T-cell (primary cell): ENCODE measurements around the gene PTEN. TPM values are rescaled to one million over a fixed set of nuclear protein-coding genes. Genes with fewer than 3 reads are reported as not detected.

Source experiments
- ATAC-seq, 4 experiments: fragments of 200-7000 bp in 3 of 4; fragments of 150-1000 bp in 1 of 4; cut with Tn5 transposase; replicated peaks in 1 of 4; 1 replicate in 3 of 4; 2 replicates in 1 of 4; pipeline ENCODE4 v1.10.0; 2021; ENCODE audit warnings: moderate library complexity in 3 of 4, mild to moderate bottlenecking in 2 of 4, moderate number of reproducible peaks in 1 of 4
- CTCF ChIA-PET, 2 donors: fragments of 300-600 bp; sonication (Branson Sonifier 250); formaldehyde crosslinking; loops; one replicate each; lab custom pipeline; 2022; ENCODE audit warnings: antibody characterized with exemption in 2 of 2; lab: Charles Lee
- POLR2A ChIA-PET, 2 donors: fragments of 300-600 bp; sonication (Branson Sonifier 250); formaldehyde crosslinking; loops; one replicate each; lab custom pipeline; 2022; ENCODE audit warnings: antibody characterized with exemption in 2 of 2; lab: Charles Lee
- DNase-seq, 35 experiments: peaks; one replicate each; pipeline versions ENCODE4 v3.0.0 to v3.0.0-alpha.2; 2013 to 2023
- H3K27ac ChIP-seq: one replicate; pipeline ENCODE4 v1.5.1; 2013; ENCODE audit warnings: low read length
- H3K27me3 ChIP-seq, 2 experiments: replicated peaks in 1 of 2; 1 replicate in 1 of 2; 2 replicates in 1 of 2; pipeline versions ENCODE4 v1.6.1 to v1.7.0; 2013; ENCODE audit warnings: low read length in 1 of 2, mixed read lengths in 1 of 2; ENCODE audit not compliant: control insufficient read depth in 2 of 2, insufficient read depth in 2 of 2; ENCODE audit errors: extremely low read depth in 1 of 2
- H3K36me3 ChIP-seq, 2 donors: 1 replicate in 1 of 2; 2 replicates in 1 of 2; pipeline versions ENCODE4 v1.6.1 to v1.7.0; 2013; ENCODE audit warnings: low read length in 1 of 2; ENCODE audit not compliant: control insufficient read depth in 2 of 2, insufficient read depth in 1 of 2; ENCODE audit errors: extremely low read depth in 1 of 2
- H3K4me1 ChIP-seq, 2 experiments: 1 replicate in 1 of 2; 2 replicates in 1 of 2; pipeline versions ENCODE4 v1.6.1 to v1.7.0; 2013; ENCODE audit warnings: low read length in 2 of 2, mixed read lengths in 1 of 2; ENCODE audit not compliant: insufficient read depth in 2 of 2, control insufficient read depth in 1 of 2; ENCODE audit errors: extremely low read depth in 1 of 2
- H3K4me3 ChIP-seq, 2 donors: 1 replicate in 1 of 2; 2 replicates in 1 of 2; pipeline versions ENCODE4 v1.5.1 to v1.7.0; 2013; ENCODE audit warnings: mild to moderate bottlenecking in 2 of 2, low read length in 1 of 2, moderate library complexity in 1 of 2; ENCODE audit not compliant: control insufficient read depth in 1 of 2; ENCODE audit errors: extremely low read depth in 1 of 2
- H3K9me3 ChIP-seq: 2 replicates; pipeline ENCODE4 v1.7.0; 2013
- H3K27ac Mint-ChIP-seq, 2 donors: one replicate each; pipeline ENCODE4 v1.8.0; 2020 to 2021; ENCODE audit warnings: mild to moderate bottlenecking in 2 of 2, mixed read lengths in 2 of 2
- H3K27me3 Mint-ChIP-seq, 2 donors: one replicate each; pipeline ENCODE4 v1.8.0; 2021 to 2022; ENCODE audit warnings: mixed read lengths in 2 of 2
- H3K36me3 Mint-ChIP-seq: one replicate; pipeline ENCODE4 v1.8.0; 2021; ENCODE audit warnings: mixed read lengths
- H3K4me1 Mint-ChIP-seq, 3 donors: one replicate each; pipeline ENCODE4 v1.8.0; 2020 to 2022; ENCODE audit warnings: mixed read lengths in 3 of 3, mild to moderate bottlenecking in 1 of 3
- H3K4me3 Mint-ChIP-seq, 3 donors: one replicate each; pipeline ENCODE4 v1.8.0; 2020 to 2022; ENCODE audit warnings: mild to moderate bottlenecking in 3 of 3, mixed read lengths in 3 of 3, moderate library complexity in 3 of 3
- H3K9me3 Mint-ChIP-seq, 3 donors: one replicate each; pipeline ENCODE4 v1.8.0; 2020 to 2022; ENCODE audit warnings: mixed read lengths in 3 of 3
- WGBS: methylation state at CpG from one replicate; pipeline ENCODE4 v1.1.5; 2013; ENCODE audit warnings: missing lambda C conversion rate; ENCODE audit not compliant: insufficient coverage; 5-methylcytosine and 5-hydroxymethylcytosine counted together
- total RNA-seq, 35 experiments: library from RNA in 6 of 35; stranded (reverse) in 6 of 35; fragments of 120-200 nt in 1 of 35; gene quantifications; one replicate each; pipeline versions ENCODE4 v1.2.1 to v1.2.4 and lab custom pipeline; 2013 to 2026

PTEN gene
- total RNA-seq, 5 donors from 2014 or later (not counting 1 experiment from before 2014, with no cell fraction given), result 59.9 to 98.7 (median 66.9) TPM

- peaks cover 0 to 17% of the 10 kb centered on the region in 2 donors for H3K36me3 ChIP-seq
- no peaks in the 10 kb centered on the region for H3K9me3 ChIP-seq
- DNase-seq (no peak), ATAC-seq (no peak)
- Mint-ChIP-seq H3K4me3 (no peak overlapping the region), H3K27ac (no peak overlapping the region), H3K27me3 (no peaks in the 10 kb centered on the region), H3K4me1 (peaks cover 1 to 6% (median 2%) of the 10 kb centered on the region in 3 donors), H3K9me3 (no peaks in the 10 kb centered on the region), H3K36me3 (peaks cover 33% of the 10 kb centered on the region)
- no peaks in the 10 kb centered on the region for H3K4me1 ChIP-seq
- CTCF ChIA-PET, result no interaction called here
- H3K27me3 ChIP-seq, result no peaks in the 10 kb centered on the region
- POLR2A ChIA-PET, result no interaction called here
- WGBS, result no CpG with 5 or more reads among the region's 2 CpGs
- H3K4me3 ChIP-seq, result no peak overlapping the region
- H3K27ac ChIP-seq, result no peak overlapping the region
Measured at GRCh38 chr10:87966459-87966858, 103.0 kb downstream of the PTEN start.

- Mint-ChIP-seq H3K27ac (no peak overlapping the region), H3K36me3 (no peaks in the 10 kb centered on the region), H3K27me3 (no peaks in the 10 kb centered on the region), H3K4me1 (peaks cover 0 to 6% (median 2%) of the 10 kb centered on the region in 3 donors), H3K4me3 (no peak overlapping the region), H3K9me3 (peaks cover 0 to 7% (median 0%) of the 10 kb centered on the region in 3 donors)
- Histone ChIP-seq H3K4me1 (no peaks in the 10 kb centered on the region), H3K4me3 (no peak overlapping the region), H3K27me3 (no peaks in the 10 kb centered on the region), H3K36me3 (no peaks in the 10 kb centered on the region), H3K27ac (no peak overlapping the region), H3K9me3 (no peaks in the 10 kb centered on the region)
- DNase-seq, result no peak
- ChIA-PET CTCF (no interaction called here), POLR2A (no interaction called here)
- no peak for ATAC-seq
Measured at GRCh38 chr10:87973635-87974034, 110.2 kb downstream of the PTEN start.

GRCh38 chr10:87974130-87974529 lies 110.7 kb downstream of the PTEN start:
- H3K27ac ChIP-seq, result no peak overlapping the region
- H3K36me3 Mint-ChIP-seq, result no peaks in the 10 kb centered on the region
- H3K4me3 Mint-ChIP-seq, result no peak overlapping the region
- peaks cover 0 to 6% (median 2%) of the 10 kb centered on the region in 3 donors for H3K4me1 Mint-ChIP-seq
- no peak overlapping the region for H3K4me3 ChIP-seq
- no peaks in the 10 kb centered on the region for H3K9me3 ChIP-seq
- H3K27me3 Mint-ChIP-seq, result no peaks in the 10 kb centered on the region
- ATAC-seq, result no peak
- H3K9me3 Mint-ChIP-seq, result peaks cover 0 to 7% (median 0%) of the 10 kb centered on the region in 3 donors
- H3K4me1 ChIP-seq, result no peaks in the 10 kb centered on the region
- no peaks in the 10 kb centered on the region for H3K36me3 ChIP-seq
- DNase-seq, result no peak
- ChIA-PET CTCF (no interaction called here), POLR2A (interaction anchor here (0.6 kb wide), 2 partner anchors 108 to 413 kb away, joined by 3 to 4 read pairs; no protein-coding TSS in a partner anchor)
- WGBS, result no CpG with 5 or more reads among the region's 3 CpGs
- no peak overlapping the region for H3K27ac Mint-ChIP-seq
- H3K27me3 ChIP-seq, result no peaks in the 10 kb centered on the region

- ChIA-PET POLR2A (interaction anchor here (0.6 kb wide), 2 partner anchors 107 to 413 kb away, joined by 3 to 4 read pairs; no protein-coding TSS in a partner anchor), CTCF (no interaction called here)
- no peaks in the 10 kb centered on the region for H3K4me1 ChIP-seq
- peaks cover 0 to 6% (median 2%) of the 10 kb centered on the region in 3 donors for H3K4me1 Mint-ChIP-seq
- no peaks in the 10 kb centered on the region for H3K9me3 ChIP-seq
- peaks cover 0 to 7% (median 0%) of the 10 kb centered on the region in 3 donors for H3K9me3 Mint-ChIP-seq
- no peaks in the 10 kb centered on the region for H3K36me3 ChIP-seq
- no peak for DNase-seq
- H3K4me3 ChIP-seq, result no peak overlapping the region
- H3K27ac ChIP-seq, result no peak overlapping the region
- H3K27ac Mint-ChIP-seq, result no peak overlapping the region
- no peaks in the 10 kb centered on the region for H3K36me3 Mint-ChIP-seq
- no peaks in the 10 kb centered on the region for H3K27me3 Mint-ChIP-seq
- no peak overlapping the region for H3K4me3 Mint-ChIP-seq
- 100% methylated on average over 1 of the region's 1 CpG for WGBS
- H3K27me3 ChIP-seq, result no peaks in the 10 kb centered on the region
- ATAC-seq, result no peak
Measured at GRCh38 chr10:87974769-87975168, 111.3 kb downstream of the PTEN start.

- ATAC-seq, result no peak
- Mint-ChIP-seq H3K4me3 (no peak overlapping the region), H3K4me1 (peaks cover 0 to 2% (median 0%) of the 10 kb centered on the region in 3 donors), H3K9me3 (peaks cover 0 to 7% (median 0%) of the 10 kb centered on the region in 3 donors), H3K36me3 (no peaks in the 10 kb centered on the region), H3K27me3 (no peaks in the 10 kb centered on the region), H3K27ac (no peak overlapping the region)
- Histone ChIP-seq H3K9me3 (no peaks in the 10 kb centered on the region), H3K36me3 (no peaks in the 10 kb centered on the region), H3K4me3 (no peak overlapping the region), H3K27ac (no peak overlapping the region), H3K27me3 (no peaks in the 10 kb centered on the region), H3K4me1 (no peaks in the 10 kb centered on the region)
- CTCF ChIA-PET, result interaction anchor here in 1 of 2 donors (0.6 kb wide), 1 partner anchor 416 kb away, joined by 5 read pairs; no protein-coding TSS in a partner anchor
- no peak for DNase-seq
- 13% methylated on average over 1 of the region's 4 CpGs for WGBS
- POLR2A ChIA-PET, result no interaction called here
Measured at GRCh38 chr10:87976101-87976743, 112.8 kb downstream of the PTEN start.

GRCh38 chr10:87978166-87978565 lies 114.7 kb downstream of the PTEN start:
- no peaks in the 10 kb centered on the region for H3K27me3 Mint-ChIP-seq
- H3K9me3 ChIP-seq, result no peaks in the 10 kb centered on the region
- no peaks in the 10 kb centered on the region for H3K36me3 Mint-ChIP-seq
- H3K27ac ChIP-seq, result no peak overlapping the region
- no peaks in the 10 kb centered on the region for H3K36me3 ChIP-seq
- ChIA-PET POLR2A (interaction anchor here in 1 of 2 donors (0.6 kb wide), 1 partner anchor 170 kb away, joined by 4 read pairs; no protein-coding TSS in a partner anchor), CTCF (no interaction called here)
- no peak for ATAC-seq
- H3K4me3 ChIP-seq, result no peak overlapping the region
- peaks cover 0 to 3% of the 10 kb centered on the region in 2 experiments for H3K27me3 ChIP-seq
- DNase-seq, result no peak
- H3K4me1 Mint-ChIP-seq, result peaks cover 0 to 2% (median 0%) of the 10 kb centered on the region in 3 donors
- H3K27ac Mint-ChIP-seq, result no peak overlapping the region
- H3K9me3 Mint-ChIP-seq, result no peaks in the 10 kb centered on the region
- no peak overlapping the region for H3K4me3 Mint-ChIP-seq
- no CpG with 5 or more reads among the region's 2 CpGs for WGBS
- H3K4me1 ChIP-seq, result no peaks in the 10 kb centered on the region
